GOT3 (cell line): ENCODE measurements around the gene ENOSF1.

ENCODE experiments used
- DNase-seq: peaks from one replicate; lab custom pipeline; 2025; ENCODE audit warnings: mixed read lengths; lab: John Stamatoyannopoulos, UW

ENOSF1 gene

DNA sequence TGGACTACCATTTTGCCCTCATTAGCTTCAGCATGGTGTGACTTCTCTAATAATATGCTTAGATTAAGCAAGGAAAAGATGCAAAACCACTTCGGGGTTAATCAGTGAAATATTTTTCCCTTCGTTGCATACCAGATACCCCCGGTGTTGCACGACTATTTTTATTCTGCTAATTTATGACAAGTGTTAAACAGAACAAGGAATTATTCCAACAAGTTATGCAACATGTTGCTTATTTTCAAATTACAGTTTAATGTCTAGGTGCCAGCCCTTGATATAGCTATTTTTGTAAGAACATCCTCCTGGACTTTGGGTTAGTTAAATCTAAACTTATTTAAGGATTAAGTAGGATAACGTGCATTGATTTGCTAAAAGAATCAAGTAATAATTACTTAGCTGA is 38.7 kb downstream of the ENOSF1 start:
- no peak for DNase-seq

DNA sequence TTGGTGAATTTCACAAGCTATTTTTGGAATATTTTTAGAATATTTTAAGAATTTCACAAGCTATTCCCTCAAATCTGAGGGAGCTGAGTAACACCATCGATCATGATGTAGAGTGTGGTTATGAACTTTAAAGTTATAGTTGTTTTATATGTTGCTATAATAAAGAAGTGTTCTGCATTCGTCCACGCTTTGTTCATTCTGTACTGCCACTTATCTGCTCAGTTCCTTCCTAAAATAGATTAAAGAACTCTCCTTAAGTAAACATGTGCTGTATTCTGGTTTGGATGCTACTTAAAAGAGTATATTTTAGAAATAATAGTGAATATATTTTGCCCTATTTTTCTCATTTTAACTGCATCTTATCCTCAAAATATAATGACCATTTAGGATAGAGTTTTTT is 39.1 kb downstream of the ENOSF1 start:
- DNase-seq, result no peak

DNA sequence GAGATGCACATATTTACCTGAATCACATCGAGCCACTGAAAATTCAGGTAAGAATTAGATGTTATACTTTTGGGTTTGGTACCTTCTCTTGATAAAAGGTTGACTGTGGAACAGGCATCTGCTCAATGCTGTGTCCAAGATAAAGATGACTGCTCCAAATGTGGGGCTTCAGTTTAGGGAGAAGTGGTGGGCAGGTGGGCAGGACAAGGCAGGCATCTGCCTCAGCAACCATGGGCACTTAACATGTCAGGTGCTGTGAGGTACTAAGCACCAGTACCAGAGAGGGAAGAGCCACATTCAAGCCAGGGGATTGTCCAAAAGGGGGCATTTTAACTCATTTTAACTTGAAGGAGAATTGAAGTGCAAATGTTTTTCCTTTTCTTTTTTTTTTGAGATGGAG is 41.0 kb downstream of the ENOSF1 start:
- no peak for DNase-seq

DNA sequence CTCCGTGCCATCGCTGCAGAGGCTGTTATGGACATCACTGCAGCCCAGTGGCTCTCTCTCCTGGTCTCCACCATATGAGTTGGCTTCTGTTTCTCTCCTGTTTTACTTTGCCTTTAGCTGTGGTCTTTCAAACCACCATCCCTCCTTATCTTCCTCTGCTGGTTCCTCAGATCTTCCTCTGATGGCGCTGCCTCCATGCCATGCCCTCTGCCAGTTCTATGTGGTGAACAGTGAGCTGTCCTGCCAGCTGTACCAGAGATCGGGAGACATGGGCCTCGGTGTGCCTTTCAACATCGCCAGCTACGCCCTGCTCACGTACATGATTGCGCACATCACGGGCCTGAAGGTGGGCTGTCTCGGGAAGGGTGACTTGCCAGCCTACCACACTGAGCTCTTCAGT is 41.9 kb downstream of the ENOSF1 start:
- no peak for DNase-seq

DNA sequence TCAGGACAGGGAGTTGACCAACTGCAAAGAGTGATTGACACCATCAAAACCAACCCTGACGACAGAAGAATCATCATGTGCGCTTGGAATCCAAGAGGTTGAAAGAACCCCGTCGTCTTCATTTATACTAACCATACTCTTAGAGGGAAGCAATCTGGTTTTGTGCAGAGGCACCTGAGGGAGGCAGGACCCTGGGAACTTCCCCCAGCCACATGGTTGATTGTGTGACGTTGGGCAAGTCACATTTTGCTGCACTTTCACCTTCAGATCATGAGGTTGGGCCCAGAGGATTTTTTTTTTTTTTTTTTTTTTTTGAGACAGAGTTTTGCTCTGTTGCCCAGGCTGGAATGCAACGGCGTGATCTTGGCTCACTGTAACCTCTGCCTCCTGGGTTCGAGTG is 43.4 kb downstream of the ENOSF1 start:
- no peak for DNase-seq

DNA sequence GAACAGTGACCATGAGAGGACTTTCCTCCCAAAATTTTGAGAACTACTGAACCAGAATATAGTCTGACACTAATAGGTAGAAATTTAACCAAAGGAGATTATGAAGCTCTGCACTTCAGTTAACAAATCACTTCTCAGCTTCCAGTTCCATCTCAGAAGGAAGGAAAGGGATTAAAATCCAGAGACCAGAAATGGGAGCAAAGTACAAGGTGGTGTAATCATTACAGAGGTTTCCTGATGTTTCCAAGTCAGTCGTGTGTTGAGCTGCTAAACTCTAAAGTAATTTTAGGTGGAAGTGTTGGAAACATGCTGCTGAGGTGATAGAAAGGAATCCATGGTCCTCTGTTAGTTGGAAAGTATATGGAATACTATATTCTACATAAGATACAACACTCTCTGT is 44.2 kb downstream of the ENOSF1 start:
- no peak for DNase-seq

DNA sequence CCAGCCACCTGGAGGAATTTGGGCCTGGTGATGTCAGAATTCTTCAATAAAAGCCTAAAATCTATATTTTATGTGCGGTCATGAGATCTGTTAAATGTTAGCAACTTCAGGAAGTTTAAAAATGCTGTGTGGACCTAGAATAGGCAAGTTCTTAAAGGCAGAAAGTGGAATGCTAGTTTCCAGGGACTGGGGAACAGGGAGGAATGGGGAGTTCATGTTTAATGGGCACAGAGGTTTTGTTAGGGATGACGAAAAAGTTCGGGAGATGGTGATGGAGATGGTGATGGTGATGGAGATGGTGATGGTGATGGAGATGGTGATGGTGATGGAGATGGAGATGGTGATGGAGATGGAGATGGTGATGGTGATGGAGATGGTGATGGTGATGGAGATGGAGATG is 45.8 kb downstream of the ENOSF1 start:
- DNase-seq, result no peak

DNA sequence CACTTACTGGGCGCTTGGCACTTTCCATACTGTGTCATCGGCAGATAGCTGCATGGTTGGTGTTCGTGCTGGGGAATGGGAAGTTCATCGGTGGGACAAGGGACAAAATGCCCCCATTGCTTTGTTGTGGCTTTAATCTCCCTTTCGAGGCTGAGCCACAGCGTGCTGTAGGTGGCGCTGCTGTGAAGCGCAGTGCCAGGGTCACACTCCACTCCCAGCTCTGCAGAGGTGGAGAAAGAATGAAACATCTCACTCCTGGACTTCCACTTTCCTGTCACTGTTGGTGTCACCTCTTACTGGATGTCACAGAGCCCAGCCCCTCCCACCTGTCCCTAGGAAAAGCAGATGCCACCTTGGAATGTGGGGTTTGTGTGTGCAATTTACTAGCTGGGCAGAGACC is 46.3 kb downstream of the ENOSF1 start:
- no peak for DNase-seq

DNA sequence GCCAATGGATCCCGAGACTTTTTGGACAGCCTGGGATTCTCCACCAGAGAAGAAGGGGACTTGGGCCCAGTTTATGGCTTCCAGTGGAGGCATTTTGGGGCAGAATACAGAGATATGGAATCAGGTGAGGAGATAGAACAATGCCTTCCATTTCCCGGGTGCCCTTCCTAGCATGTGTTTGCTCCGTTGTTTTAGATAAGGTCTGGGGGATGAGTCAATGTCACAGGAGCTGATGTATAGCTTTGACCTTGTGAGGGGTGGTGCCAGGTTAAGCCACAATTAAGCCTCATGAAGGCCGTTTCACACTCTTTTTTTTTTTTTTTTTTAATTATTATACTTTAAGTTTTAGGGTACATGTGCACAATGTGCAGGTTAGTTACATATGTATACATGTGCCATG is 50.2 kb downstream of the ENOSF1 start:
- DNase-seq, result no peak

DNA sequence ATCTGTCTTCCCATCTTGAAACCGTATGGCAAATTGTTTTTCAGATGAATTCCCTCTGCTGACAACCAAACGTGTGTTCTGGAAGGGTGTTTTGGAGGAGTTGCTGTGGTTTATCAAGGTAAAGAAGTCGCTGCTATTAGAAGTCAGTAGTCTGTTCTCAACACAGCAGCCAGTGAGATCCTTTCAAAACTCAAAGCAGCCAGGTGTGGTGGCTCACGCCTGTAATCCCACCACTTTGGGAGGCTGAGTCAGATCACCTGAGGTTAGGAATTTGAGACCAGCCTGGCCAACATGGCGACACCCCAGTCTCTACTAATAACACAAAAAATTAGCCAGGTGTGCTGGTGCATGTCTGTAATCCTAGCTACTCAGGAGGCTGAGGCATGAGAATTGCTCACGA is 52.8 kb downstream of the ENOSF1 start:
- DNase-seq, result no peak

DNA sequence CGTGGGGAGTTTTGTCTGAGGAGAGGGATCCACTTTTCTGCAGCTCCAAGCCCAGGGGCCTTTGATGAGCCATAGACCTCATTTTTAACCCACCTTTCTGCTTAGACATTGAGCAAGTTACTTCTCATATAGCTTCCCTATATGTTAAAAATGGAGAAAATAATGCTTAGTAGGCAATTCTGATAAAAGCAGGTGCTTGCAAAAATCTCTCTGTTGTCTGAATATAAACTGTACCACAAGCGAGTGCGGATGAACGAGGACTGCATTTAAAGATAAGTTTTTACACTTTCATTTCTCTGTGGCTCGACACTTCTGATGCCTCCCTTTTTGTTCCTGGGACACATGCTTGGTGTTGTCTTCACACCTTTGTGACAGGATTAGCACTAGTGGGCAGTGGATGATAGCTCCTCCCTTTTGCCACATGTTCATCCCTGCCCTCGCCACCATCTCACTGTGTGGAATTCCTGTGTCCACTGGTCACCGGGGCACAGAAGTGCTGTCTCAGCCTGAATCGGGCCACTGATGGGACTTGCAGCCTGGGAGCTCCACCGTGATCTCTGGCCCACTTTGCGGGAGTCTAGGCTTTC is 53.4 kb downstream of the ENOSF1 start:
- no peak for DNase-seq

DNA sequence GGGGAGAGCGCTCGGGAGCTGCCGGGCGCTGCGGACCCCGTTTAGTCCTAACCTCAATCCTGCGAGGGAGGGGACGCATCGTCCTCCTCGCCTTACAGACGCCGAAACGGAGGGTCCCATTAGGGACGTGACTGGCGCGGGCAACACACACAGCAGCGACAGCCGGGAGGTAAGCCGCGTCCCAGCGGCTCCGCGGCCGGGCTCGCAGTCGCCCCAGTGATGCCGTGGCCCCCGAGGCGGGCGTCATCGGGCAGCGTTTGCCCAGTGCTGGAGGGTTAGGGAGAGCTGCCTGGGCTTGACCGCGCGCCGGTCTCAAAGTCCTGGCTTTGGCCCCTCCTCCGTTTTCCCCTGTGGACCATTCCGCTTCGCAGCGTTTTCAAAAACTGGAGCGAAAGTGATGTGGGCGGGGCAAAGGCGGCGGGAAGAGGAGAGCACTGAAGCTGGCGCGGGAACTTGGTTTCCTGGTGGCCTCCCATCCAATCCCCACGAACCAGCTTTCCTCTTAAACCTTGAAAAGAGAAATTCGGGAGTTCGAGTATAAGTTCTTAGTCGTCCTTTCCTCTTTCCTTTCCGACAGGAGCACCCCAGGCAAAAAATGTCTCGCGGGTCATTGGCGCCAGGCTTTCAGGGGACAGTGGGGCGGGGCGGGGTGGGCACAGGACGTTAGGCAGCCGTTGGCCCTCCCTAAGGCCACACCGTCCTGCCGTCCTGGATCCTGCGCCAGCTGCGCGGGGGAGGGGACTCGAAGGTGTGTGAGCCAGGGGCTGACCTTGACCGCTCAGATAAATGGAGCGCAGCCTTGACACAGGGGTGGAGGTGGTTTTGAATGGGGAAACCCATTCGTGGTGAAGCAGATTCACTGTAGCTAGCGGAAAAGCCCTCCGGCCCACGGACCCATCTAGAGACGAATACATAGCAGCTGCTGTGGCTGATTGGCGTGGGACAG is 54.2 kb downstream of the ENOSF1 start:
- peak; percentile 33 for DNase-seq

DNA sequence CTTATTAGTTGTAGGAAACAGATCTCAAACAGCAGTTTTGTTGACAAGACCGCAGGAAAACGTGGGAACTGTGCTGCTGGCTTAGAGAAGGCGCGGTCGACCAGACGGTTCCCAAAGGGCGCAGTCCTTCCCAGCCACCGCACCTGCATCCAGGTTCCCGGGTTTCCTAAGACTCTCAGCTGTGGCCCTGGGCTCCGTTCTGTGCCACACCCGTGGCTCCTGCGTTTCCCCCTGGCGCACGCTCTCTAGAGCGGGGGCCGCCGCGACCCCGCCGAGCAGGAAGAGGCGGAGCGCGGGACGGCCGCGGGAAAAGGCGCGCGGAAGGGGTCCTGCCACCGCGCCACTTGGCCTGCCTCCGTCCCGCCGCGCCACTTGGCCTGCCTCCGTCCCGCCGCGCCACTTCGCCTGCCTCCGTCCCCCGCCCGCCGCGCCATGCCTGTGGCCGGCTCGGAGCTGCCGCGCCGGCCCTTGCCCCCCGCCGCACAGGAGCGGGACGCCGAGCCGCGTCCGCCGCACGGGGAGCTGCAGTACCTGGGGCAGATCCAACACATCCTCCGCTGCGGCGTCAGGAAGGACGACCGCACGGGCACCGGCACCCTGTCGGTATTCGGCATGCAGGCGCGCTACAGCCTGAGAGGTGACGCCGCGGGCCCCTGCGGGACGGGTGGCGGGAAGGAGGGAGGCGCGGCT is 55.0 kb downstream of the ENOSF1 start, which contains the start of gene TYMS:
Gene TYMS, plus strand, starts transcription at position 343 of the 690 bp plus-strand sequence. Its CDS starts 90 bp downstream, at position 433.
- peak; percentile 20 for DNase-seq

DNA sequence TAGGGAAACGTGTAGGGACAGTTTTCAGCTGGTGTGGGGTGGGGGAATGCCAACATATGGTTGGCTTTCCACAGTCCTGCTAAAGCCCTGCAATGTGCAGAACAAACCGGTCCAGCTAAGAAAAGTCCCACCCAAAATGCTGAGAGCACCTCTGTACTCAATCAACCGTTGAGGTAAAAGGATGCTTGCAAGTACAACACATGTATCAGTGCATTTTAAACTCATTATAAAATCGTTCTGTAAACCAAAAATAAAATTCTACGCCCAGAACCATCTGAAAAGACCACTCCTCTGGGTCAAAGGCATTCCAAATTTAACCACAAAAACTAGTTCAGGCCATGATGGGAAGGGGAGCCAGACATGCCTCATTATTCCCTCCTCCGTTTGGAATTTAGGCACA is 57.0 kb downstream of the ENOSF1 start:
- no peak for DNase-seq

DNA sequence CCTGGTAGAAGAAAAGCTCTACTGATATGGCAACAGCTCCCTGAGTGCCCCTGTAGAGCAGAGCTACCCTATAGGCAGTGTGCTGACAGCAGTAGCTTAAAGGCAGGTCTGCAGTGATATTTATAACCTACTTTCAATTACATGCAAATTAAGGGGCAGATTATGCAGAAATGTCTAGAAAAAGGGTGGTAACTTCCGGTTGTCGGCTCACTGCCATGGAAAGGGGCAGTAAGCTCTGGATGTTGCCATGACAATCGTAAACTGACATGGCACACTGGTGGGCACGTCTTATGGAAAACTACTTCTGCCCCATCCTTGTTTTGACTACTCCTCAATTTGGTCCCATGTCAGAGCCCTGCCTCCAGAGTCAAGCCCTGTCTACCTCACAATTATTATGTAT is 57.8 kb downstream of the ENOSF1 start:
- no peak for DNase-seq

DNA sequence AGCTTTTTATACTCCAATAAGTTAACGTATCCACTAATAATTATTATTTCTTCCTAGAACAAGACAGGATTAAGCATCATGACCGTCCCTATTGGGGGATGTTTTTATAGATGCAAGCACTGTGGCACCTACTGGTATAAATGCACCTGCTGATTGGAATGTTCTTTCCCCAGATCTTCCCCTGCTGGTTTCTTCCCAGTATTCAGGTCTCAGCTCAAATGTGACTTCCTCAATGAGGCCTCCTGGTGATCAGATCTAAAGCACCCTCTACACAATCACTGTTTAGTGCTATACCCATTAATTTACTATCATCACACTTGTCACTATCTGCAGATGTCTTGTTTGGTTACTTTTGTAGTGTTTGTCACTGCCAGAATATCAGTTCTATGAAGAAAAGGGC is 58.9 kb downstream of the ENOSF1 start:
- DNase-seq, result no peak

DNA sequence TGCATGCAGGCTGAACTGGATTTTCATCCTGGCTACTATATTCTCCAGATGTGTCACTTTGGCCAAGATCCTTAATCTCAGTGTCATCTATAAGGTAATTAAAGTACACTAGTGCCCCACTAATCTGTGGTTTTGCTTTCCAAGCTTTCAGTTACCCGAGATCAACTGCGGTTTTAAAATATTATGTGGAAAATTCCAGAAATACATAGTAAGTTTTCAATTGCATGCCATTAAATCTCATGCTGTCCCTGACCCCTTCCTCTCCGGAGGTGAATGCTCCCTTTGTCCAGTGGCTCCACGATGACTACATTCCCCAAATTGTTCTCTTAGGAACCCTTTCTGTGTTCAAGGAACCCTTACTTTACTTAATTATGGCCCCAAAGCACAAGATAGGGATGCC is 60.3 kb downstream of the ENOSF1 start:
- no peak for DNase-seq

DNA sequence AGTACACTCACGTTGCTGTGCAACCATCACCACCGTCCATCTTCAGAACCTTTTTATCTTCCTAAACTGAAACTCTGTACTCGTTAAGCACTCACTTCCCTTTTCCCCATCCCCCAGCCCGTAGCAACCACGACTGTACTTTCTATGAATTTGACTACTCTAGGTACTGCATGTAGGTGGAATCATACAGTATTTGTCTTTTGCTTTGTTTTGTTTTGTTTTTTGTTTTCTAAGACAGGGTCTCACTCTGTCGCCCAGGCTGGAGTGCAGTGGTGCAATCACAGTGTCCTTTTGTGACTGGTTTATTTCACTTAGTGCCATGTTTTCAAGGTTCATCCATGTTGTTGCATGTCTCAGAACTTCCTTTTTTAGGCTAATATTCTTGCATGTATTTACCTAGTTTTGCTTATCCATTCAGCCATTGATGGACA is 62.0 kb downstream of the ENOSF1 start:
- DNase-seq, result no peak

DNA sequence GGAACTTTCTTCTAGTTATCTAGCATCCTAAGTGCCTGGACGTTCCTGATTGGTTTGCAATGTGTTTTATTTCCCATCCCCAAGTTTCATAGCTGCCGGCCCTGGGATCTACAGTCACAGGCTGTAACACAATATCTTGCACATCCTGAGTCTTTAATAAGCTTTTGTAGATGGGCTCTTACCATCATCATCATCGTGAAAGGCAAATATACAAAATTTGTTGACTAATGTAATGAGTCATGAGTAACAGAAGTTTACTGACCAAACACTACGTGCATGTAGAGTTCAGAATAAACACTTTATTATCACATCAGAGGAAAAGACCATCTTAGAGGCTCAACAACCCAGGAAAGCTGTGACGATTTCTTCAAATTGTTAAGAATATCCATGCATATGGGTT is 63.1 kb downstream of the ENOSF1 start:
- no peak for DNase-seq

DNA sequence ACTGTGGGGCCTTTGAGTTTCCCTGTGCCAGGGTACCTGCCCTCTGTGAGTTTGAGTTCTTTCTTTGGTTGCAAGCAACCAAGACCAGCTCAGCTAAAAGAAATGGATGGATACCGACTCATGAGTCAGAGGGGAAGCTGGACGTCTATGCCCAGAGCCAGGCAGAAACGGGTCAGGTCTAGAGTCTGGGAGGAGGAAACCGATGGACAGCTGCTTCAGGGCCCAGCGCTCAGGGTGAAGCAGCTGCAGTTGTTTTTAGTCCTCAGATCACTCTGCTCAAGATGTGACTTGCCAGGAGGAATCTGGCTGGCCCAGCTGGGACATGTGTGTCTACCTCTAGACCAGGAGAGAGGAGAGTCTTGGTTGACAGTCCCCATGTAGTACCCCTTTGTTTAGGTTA is 65.1 kb downstream of the ENOSF1 start:
- DNase-seq, result no peak

DNA sequence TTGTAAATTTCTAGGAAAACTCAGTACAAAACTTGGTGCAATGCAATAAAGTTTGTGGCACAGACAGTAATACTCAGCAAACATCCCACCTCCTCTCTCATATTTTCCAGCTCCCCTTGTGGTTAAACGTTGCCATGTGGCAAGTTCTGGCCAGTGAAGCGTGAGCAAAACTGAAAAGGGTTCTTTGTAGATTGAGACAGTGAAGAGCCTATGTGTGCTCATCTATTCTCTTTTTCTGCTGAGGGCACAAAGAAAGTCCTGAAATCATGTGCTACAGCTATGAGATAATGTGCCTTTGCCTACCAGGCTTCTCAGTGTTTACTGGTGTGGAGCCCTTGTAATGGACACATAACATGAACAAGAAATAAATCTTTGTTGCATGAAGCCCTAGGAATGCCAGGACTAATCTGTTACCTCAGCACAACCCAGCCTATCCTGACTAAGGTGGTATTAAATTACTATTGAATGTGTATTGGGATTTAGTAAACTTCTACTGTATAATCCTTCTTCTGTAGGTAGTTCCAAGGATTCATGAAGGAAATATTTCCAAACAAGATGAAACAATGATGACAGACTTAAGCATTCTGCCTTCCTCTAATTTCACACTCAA is 67.9 kb downstream of the ENOSF1 start:
- DNase-seq, result no peak

DNA sequence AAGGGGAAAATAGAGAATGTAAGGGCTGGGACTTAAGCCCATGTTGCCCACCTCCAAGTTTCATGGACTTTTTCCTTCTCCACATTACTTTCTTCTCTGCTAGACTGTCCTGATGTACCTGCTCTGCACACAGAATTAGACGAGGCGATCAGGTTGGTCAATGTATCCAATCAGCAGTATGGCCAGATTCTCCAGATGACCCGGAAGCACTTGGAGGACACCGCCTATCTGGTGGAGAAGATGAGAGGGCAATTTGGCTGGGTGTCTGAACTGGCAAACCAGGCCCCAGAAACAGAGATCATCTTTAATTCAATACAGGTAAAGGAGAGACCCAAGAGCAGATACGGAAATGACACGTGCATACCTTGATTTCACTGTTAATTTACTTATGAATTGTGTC is 71.2 kb downstream of the ENOSF1 start:
- DNase-seq, result no peak
